Eye (tissue), 1 donor: ENCODE measurements around the gene SLC9A3.
"Not testable (repeated sequence)": the region's sequence is repeated elsewhere in the genome, so short reads cannot be mapped to it uniquely, and the experiment has no call there.

ENCODE experiments used
- DNase-seq: peaks from one replicate; pipeline ENCODE4 v3.0.0-alpha.2; 2015

Gene SLC9A3

DNA sequence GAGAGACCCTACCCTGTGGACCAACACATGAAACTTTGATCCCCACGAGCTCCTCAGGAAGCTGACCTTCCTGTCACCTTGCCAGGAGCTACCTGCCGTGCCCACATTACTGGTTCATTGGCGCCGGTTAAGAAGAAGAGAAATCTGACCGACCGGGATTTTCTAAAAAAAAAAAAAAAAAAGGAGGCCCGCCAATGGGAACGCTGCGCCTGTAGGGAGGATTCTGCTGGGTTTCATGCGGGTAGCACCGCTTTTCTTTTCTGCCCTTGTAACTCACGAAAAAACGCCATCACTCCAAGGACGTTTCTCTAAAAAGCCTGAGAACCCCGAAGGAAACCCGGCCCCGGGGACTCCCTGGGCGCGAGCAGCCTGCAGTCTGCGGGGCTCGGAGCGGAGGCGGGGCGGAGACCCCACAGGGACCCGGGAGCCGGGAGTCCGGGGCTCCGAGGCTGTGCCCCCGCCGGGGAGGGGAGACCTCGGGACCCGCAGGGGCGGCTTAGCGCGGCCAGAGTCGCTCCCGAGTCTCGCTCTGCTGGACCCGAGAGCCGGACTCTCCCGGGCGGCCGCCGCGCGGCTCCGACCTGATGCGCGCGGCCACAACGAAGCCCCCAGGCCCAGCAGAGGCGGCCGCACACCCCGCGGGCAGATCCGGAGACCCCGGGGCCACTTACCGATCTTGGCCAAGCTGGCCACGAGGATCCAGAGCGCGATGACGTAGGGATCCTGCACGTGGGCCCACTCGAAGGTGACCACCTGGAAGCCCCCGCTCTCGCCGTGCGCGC lies 617 bp downstream of the SLC9A3 start:
- DNase-seq, result peak; percentile 65

DNA sequence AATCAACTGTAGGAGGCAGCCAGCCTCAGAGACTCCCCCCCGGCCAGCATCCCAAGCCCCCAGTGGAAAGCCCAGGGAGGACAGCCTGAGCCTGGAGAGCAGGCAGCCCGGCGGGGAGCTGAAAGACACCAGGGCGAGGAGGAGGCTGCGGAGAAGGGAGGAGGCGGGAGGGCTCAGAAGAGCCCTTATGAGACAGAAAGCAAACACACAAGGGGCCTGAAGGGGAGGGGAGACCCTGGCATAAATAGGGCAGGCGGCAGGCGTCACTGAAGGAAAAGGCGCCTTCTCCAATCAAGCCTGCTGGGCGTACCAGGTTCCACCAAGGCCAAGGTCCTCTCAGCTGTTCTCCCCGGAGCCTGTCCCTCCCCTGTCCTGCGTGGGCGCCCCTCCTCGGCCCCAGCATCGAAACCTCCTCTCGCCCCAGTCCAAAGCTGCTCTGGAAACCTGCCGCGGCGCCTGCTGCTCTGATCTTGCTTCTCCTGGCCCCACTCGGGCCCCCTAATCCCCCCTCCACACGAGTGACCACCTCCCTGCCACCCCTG lies 1.3 kb downstream of the SLC9A3 start:
- peak; percentile 79 for DNase-seq

DNA sequence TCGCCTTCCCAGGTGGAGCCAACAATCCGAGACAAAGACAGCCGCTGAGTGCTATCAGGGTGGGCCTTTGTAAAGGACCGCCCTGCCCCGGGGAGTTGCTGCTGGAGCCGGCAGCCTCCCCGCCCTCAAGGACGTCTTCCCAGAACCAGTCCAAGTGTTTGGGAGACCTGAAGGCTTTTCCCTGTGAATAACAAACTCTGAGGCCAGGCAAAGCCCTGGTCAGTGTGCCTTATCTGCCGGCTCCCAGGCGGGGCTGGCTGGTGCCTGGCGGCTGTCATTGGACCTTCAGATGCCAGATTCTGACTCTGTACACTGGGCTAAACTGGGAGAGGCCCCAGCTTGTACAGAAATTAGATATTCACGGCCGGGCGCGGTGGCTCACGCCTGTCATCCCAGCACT lies 2.1 kb downstream of the SLC9A3 start:
- DNase-seq, result no peak

DNA sequence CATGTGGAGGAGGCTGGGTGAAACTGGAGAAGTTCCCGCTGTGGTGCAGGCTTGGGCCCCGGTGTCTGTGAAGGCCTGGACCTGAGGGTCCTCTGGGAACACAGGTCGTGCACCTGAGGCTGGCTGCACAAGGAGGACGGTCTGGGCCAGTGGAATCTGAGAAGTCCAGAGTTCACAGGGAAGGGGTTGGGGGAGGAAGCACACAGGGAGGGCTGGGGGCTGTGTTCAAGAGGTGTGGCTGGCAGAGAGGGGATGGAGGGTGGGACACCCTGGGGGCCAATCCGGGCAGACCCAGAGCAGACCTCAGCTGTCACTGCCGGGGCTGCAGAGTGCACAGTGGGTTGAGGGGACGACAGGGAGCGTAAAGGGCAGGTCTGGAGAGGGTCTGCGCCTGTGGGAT lies 2.6 kb downstream of the SLC9A3 start:
- DNase-seq, result no peak

DNA sequence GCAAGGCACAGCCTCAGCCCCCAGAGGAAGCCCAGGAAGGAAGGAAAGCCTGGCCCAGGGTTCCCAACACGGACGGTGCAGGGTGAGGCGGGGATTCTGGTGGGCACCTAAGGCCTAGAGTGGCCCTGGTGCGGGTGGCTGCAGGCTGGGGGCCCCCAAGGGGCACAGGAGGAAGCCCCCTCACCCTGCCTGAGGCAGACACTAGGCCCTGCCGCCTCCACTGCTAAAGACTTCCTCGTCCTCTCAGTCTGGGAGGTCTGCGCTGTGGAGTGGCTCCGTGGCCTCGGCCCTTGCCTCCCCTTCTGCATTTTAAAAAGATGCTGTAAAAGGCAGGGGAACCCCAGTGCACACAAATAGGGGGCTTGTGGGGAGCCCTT lies 3.4 kb downstream of the SLC9A3 start:
- DNase-seq, result no peak

DNA sequence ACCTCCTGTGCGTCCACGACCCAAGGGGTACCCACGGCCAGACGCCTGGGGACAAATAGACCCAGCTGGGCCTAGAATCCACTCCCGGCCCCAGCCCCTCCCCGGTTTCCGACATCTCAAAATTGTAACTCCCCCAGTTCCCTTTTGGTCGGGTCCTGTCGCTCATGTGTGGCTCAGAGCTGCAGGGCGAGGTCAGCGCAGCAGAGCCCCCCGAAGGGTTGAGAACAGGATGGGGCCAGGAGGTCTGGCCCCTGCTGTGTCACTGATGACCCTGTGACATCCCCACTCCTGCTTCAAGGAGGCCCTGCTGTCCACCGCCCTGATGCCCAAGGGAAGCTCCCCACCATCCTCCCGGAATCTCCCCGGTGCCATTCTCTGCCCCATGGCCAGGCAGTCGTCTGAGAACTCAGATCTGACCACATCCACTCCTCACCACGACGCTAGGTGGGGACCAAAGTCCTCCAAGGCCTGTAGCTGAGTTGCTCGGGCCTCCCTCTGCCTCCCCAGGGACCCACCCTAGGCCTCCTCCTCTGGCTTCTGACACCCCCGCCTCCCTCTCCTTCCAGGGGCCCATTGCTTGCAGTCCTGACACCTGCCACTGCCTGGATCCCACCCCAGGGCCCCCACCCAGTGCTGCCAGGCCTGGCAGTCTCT lies 3.9 kb downstream of the SLC9A3 start:
- DNase-seq, result no peak

DNA sequence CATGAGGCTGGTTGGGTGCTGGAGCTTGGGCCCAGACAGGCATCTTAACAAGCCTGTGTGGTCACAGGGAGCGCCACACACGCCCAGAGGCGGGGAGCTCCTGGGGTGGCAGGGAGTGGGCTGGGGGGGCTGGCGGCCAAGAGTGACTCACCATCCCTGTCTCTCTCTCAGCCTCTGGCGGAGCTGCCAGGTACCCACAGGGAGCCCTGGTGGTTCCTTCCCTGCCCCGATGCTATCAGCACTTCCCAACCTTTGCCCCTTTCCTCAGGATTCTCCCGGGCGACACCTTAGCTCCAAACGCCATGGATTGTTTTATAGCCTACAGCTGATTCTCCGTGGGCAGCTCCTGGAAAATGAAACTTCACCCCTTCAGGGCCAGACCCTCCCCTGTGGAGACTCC lies 5.5 kb downstream of the SLC9A3 start:
- no peak for DNase-seq

DNA sequence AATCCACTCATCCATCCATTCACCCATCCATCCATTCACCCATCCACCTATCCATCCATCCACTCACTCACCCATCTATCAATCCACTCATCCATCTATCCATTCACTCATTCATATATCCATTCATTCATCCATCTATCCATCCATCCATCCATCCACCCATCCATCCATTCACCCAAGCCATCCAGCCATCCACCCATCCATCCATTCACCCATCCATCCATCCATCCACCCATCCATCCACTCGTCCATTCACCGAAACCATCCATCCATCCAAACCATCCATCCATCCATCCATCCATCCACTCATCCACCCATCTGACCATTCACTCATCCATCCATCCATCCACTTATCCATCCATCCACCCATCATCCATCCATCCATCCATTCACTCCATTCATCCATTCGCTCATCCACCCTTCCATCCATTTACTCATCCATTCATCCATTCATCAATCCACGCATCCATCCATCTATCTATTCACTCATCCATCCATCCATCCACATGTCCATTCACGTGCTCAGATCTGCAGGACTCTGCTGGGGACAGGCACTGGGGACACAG lies 6.6 kb downstream of the SLC9A3 start:
- no peak for DNase-seq

DNA sequence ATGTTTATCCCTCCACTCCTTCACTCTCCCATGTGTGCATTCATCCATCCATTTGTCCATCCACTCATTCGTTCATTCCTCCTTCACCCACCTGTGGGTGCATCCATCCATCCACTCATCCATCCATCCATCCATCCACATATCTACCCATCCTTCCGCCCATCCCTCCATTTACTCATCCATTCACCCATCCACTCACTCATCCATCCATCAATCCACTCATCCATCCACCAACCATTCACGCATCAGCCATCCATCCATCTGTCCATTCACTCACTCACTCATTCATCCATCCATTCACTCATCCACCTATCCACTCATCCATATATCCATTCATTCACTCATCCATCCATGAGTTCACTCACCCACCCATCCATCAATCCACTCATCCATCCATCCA lies 7.3 kb downstream of the SLC9A3 start:
- DNase-seq, result no peak

DNA sequence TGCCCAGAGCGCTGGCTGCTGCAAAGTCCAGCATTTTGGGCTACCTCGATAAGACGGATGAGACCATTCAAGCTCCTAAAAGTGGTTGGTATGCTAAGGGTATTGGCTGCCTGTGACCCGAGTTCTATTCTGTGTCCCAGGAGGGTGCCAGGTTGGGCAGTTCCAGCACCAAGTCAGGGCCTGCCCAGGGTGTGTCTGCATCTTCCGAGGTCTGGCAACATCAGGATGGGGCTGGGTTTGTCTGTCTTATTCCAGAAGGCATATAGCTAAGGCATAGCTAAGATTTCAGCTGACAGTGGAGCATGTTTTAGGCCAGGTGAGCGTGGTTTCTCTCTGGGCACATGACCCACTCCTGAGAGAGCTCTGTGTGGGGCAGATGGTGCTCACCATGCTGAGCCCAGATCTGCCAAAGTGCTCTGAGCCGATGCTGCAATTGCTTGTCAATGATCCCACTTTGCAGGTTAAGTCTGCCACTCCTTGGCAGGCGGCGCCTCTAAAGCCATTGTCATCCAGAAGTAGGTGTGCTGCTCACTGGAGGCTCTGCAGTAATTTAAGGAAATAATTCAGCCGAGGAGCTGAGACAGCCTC lies 7.8 kb downstream of the SLC9A3 start:
- no peak for DNase-seq

DNA sequence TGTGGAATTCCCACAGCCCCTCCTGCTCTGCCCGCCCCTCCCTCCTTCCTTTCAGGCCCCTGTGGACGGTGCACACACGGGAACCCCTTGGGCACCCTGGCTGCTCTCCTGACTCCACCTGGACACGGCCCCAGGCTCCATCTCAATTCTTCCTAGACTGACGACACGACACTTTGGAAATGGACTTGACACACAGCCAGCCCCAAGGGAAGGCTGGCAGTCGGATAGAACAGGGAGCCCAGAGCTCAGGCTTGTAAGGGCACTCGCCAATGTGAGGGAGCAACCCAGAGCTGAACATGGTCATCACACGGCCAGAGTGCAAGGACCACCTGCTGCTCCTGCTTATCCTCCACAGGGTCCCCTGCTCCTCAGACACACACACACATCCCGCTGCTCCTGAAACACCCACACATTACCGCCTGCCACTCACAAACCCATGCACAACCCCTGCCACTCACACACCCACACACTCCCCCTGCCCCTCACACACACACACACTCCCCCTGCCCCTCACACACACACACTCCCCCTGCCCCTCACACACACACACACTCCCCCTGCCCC lies 8.9 kb downstream of the SLC9A3 start:
- DNase-seq, result no peak

DNA sequence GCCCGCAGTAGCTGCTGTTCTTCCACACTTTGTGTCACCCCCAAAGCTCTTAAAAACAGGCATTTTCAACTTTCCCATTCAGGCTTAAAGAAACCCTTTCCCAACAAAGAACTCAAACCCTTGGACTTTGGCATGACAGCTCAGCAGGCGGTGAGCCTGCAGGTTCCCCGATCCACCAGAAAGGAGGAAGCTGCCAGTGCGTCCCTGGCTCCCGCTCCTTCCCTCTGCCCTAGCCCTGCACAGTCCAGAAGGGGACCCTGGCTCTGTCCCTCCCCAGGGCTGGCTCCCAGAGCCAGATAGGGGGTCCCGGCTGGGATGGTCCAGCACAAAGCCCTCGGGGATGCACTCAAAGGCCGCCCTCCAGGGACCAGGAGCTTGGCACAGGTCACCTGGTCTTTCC lies 9.6 kb downstream of the SLC9A3 start:
- DNase-seq, result no peak

DNA sequence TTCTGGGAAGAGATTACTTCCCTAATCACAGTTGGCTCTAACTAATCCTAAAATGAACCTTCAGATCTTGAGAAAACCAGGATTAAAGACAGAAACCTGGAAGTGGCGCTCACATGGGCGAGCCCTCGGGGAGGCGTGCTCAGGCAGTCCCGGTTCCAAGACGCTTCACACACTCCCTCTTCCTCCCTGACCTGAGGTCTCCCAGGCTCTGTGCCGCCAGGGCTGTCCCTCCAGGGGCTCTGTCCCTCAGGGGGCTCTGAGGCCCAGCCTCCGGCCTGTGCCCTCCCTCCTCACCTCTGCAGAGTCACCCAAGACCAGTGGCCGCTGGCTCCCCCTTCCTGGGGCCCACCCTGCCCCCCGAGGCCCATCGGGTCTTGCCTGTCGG lies 10.2 kb downstream of the SLC9A3 start:
- DNase-seq, result no peak

DNA sequence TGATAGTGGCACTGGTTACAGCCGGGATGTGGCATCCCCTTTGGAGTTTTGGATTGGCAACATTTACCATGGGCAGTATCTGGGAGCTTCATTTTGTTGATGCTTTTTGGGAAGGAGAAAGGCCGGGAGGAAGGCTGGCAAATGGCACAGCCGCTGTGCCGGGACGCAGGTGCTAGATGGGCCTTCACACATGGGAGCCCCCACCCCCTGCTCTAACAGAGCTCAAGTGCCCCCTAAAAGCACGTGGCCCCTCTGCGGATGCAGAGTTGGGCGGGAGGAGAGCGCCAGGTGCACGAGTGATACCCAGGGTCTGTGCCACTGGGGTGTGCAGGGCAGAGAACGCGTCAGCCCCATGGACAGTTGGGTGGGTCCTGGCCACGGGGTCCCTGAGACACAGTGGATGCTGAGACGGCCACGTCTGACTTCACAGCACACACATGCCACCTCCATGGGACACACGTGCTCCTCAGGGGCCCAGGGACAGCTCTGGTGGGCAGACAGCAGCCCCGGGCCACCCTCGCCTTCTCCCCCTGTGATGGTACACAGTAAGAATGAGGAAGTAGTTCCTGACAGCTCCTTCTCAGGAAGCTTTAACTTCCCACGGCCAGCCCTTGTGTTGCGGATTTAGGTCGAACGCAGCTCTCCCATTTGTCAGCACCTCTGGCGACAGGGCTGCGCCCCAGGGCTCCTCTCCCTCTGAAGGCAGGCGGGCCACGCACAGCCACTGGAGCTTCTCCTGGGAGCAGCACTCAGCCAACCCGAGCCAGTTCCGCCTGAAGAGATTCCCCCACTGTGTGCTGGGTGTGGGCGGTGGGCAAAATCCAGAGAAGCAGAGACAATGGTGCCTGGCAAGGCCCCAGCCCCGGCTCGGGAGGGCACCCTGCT lies 10.8 kb downstream of the SLC9A3 start:
- DNase-seq, result no peak

DNA sequence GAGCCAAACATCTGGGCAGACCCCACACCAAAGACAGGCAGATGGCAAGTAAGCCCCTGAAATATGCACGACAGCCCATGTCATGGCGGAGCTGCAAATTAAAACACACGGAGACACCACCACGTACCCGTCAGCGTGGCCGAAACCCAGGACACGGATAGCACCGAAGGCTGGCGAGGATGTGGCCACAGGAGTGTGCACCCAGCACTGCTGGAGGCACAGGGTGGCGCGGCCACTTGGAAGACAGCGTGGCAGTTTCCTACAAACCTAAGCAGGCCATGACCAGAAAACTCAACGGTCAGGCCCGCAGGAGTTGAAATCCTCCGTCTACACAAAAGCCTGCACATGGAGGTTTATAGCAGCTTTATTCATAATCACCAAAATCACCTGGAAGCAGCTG lies 12.8 kb downstream of the SLC9A3 start:
- DNase-seq, result no peak

DNA sequence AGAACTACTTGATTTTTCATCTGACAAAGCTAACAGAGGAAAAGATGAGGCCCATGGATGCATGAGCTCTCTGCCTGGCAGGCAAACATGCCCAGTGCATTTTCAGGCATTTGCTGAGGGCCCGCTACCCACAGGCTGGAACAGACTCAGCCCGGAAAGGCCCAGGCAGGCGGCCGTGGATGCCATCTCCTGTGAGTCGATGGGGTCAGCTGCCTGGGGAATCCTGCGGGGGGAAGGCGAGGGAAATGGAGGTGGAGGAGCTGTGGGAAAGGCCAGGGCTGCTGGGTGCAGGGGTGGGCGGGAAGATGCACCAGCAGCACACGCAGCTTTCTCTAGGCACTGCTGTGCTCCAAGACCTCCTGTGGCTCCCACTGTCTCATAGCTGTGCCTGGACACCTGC lies 13.7 kb downstream of the SLC9A3 start:
- no peak for DNase-seq

DNA sequence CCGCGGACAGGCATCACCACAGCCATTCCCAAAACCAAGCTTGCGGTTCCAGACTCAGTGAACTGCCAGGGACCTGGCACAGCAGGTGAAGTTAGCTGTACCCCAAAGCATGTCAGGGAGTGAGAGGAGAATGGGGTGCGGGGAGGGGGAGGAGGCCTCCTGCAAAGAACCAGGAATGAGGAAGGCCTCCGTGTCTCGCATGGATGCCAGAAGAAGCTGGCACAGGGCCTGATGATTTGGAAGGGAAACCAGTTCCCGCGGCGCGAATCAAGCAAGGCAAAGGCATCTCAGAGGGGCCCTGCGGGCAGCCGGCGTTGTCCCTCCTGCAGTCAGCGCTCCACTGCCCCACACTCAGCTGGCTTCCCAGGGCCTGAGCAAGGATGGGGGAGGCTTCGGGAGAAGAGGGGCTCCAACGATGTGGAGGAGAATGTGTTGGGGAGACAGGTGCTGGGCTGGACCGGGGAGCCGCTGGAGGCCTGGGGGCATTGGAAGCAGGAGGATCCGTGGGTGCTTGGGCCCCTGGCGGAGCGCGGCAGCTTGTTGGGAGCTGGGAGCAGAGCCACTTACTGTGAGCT lies 14.6 kb downstream of the SLC9A3 start:
- no peak for DNase-seq

DNA sequence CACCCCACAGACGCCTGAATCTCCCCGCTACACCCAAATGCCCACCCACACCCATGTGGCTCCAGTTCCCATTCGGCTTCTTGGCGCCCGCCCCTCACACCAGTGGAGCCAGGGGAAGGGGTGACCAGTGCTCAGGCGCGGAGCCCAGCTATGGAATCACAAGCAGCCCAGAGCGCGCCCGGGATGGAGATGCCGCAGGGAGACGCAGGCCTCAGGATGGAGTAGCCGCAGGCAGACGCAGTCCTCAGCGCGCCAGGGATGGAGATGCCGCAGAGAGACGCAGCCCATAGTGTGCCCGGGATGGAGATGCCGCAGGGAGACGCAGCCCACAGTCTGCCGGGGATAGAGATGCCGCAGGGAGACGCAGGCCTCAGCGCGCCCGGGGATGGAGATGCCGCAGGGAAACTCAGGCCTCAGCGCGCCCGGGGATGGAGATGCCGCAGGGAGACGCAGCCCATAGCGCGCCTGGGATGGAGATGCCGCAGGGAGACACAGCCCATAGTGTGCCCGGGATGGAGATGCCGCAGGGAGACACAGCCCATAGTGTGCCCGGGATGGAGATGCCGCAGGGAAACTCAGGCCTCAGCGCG lies 16.2 kb downstream of the SLC9A3 start:
- DNase-seq, result not testable (repeated sequence)

DNA sequence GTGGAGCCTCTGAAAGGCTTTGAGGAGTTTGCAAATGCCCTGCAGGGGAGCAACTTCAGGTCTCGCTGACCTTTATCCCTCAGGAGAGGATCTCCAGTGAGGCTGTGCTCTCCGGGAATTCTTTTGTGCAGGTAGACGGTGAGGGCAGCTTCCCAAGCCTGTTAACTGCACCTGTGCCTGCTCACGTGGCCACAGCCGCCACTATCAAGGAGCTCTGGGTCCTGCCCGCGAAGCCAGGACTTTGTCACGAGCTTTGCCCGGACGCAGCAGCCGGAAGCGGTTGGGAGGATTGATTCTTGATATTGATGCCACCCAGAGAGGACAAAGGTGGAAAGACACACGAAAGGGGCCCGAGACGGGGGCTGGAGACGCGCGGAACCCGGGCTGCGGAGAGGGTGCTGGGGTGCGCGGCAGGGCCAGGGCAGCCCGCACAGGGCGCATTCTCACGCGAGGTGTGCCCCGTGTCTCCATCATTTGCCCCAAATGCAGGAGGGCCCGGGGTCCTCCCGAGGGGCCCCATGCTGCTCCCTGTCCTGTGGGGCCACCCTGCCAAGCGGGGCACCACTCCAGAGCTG lies 18.2 kb downstream of the SLC9A3 start:
- DNase-seq, result no peak

DNA sequence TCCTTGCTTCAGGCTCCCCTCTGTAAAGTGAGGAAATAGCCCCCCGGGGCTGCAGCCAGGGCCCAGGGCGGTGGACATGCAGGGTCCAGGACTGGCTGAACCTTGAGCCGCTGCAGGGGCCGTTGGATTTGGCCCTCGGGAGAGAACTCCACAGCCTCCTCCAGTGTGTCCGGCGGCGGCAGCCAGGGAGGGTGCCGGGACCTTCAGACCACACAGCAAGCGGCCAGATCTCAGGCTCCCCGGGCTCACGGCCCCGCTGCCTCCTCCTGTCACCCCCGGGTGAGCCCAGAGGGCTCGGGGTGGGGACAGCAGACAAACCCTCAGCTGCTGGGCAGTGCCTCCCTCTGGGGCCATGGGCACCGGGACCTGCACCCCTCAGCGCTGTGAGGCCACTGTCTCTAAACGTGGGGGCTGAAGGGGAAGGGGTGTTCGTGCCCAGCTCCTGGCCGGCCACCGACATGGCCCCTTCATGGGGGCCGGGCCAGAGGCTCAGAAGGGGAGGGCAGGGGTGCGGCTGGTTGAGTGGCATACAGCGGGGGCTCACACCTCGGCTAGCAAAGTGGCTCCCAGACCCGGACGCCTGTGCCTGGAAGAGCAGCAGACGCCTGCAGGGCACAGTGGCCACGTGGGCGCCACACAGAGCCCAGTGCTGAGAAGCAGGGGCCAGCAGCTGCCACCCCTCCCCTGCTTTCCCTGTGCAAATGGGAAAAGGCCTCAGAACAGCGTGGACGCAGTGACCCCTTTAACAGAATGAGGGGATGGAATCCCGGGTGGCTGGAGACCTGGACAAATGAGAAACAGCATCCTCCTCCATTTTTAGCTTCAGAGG lies 19.7 kb downstream of the SLC9A3 start:
- peak; percentile 48 for DNase-seq
